Stimulated activated naive CD4-positive, alpha-beta T cell (primary cell): ENCODE data around the gene DDTL.

Experiments
- DNase-seq, 6 experiments: peaks; one replicate each; lab custom pipeline; 2025; lab: John Stamatoyannopoulos, UW

Gene DDTL

GRCh38 chr22:24006207-24006913, 39.7 kb downstream of the DDTL start:
- no peak for DNase-seq

GRCh38 chr22:24006914-24007214, 40.2 kb downstream of the DDTL start:
- DNase-seq, result no peak

DNA sequence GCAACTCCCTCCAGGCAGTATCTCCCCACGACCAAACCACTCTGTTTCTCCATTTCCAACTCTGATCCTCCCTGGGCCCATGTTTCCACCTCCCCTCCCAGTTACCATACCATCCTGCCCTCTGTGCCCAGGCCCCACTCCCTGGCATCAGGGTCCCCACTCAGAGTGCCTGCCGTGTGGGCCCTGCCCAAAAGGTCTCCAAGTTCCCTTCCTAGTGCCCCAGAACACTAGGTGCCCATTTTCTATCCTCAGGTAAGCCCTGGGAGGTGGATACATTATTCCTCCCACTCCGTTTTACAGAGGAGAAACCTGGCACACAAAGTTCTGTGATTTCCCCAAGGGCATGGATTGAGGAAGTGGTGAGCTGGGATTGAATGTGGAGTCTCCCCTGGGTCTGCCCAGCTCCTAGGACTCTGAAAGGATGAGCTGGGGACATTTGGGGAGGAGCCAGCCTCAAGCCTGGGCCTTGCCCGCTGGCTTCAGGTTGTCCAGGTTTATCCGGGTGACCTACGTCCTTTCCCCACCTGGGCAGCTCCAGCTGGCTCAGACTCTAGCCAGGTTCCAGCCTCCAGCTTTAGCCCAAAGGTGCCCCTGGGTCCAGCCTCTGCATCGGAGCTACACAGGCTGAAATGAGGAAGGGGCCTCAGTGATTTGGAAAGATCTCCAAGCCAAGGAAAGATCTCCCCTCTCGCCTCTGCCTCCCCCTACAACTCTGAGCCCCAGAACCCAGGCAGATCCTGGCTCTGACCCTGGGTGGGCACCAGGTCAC, 40.7 kb downstream of the DDTL start:
- no peak for DNase-seq

- no peak for DNase-seq
These were observed 41.3 kb downstream of the DDTL start for GRCh38 chr22:24008022-24008283.

DNA sequence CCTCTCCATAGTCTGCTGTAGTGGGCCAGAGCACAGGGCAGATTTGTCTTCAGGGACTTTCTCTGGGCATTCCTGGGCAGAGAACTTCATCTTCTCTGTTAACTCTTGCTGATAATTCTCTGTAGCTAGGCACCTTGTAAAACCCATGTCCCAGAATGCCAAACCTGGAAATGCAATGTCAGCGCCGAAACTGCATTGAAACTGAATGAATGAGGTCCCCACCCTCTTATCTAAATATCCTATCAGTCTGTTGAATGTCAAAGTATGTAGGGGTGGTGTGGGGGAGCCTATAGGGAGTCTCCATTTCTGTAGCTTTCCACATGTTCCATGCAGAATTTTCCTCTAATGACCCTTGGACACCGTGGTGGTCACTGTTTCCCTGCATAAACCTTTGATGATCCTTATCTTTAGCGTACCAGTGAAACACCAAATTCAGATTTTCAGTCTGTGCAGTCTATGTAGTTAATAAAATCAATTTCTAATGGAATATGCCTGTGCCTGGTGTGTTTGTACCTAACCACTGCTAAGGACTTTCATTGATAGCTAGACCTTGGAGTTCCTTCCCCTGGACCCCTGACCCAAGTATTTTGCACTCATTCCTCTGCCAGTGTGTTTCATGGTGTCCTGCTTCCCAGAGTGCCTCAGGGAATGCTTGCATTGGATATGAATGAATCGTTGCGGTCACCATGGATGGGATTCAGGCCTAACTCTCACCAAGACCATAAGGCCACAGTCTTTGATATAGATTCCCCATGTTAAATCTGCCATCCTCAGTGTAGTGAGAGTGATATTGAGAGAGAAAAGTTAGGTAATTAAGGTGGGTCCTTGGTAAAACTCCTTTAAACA, 41.9 kb downstream of the DDTL start:
- DNase-seq, result no peak

- no peak for DNase-seq
These were observed 42.7 kb downstream of the DDTL start for GRCh38 chr22:24009227-24010017.

GRCh38 chr22:24010018-24010391, 43.3 kb downstream of the DDTL start:
- DNase-seq, result no peak

DNA sequence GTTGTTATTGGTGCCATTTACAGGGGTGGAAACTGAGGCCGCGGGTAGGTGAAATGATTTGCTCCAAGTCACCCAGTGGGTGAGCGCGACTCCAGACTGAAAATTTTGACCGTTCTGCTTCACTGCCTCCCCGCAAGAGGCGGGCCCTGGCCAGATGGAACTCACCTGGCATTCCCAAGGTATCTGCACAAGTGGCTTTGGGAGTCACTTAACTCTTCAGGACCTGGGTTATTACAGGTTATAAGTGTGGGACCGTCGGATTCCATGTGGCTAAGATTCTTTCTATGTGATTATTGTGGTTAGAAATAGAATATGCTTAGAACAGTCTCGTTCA, 45.0 kb downstream of the DDTL start:
- DNase-seq, result no peak

DNA sequence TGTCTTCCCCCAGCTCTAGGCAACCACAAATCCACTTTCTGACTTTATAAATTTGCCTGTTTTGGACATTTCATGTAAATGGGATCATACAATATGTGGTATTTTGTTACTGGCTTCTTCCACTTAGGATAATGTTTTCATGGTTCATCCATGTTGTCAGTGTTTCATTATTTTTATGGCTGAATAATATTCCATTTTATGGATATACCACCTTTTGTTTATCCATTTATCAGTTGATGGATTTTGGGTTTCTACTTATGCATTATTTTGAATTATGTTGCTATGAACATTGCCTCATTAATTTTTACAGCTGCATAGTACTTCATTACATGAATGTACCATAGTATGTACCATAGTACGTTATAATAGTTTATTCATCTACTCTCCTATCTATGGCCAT, 49.5 kb downstream of the DDTL start:
- no peak for DNase-seq

DNA sequence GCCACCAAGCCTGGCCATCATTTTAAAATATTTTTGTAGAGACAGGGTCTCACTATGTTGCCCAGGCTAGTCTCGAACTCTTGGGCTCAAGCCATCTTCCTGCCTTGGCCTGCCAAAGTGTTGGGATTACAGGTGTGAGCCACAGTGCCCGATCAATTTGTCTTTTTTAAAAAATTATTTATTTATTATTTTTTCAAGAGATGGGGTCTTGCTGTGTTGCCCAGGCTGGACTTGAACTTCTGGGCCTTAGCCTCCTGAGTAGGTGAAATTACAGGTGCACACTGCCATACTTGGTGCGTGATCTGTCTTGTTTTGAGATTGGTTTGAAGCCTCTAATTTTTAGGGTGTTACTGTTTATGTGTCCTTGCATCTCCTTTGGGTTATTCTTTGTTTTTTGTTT, 54.6 kb downstream of the DDTL start:
- DNase-seq, result no peak
